ENCODE results near the gene TCF25.

GRCh38 chr16:89945654-89946053 lies 72.3 kb downstream of the TCF25 start:
- TF ChIP-seq CTCF (IDR thresholded peaks at IDR 0.05): no peak
- no peak for TF ChIP-seq POLR2AphosphoS5 (IDR thresholded peaks at IDR 0.05)
- no peak for TF ChIP-seq POLR2A (IDR thresholded peaks at IDR 0.05)
